Measurements from ENCODE around the gene NBL1.

DNA sequence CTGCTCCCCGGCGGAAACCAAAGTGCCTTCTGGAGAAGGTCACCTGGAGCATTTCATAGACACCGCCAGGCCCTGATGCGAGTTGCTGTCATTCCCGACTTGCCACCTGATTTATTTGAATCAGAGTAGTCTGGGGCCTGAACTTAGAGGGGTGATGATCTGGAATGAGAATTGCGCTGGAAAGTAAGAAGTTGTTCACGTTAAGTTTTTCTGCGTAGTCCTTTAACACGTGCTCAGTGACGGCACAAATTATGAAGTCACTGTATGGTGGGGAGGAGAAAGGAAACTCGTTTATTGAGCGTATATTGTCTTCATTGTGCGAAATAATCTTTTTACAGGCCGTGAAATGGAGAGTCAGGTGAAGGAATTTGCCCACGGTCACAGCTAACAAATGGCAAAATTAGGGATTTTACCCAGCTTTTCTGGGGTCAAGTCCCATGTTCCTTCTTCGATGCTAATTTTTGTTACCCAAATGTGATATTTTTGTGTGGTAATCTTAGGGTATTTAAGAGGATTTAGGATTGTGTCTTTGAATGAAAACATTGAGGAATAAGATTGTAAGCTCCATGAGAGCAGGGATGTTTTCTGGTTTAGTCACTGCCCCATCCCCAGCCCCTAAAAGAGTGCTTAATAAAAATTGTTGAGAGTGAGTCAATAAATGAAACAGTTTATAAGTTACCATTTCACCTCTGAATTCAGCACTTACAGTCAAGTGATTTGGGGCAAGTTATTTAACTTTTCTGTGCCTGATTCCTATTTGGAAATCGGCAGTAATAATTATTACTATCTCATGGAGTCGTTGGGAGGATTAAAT is 46.4 kb upstream of the NBL1 start:
- TF ChIP-seq, protein P1, sequence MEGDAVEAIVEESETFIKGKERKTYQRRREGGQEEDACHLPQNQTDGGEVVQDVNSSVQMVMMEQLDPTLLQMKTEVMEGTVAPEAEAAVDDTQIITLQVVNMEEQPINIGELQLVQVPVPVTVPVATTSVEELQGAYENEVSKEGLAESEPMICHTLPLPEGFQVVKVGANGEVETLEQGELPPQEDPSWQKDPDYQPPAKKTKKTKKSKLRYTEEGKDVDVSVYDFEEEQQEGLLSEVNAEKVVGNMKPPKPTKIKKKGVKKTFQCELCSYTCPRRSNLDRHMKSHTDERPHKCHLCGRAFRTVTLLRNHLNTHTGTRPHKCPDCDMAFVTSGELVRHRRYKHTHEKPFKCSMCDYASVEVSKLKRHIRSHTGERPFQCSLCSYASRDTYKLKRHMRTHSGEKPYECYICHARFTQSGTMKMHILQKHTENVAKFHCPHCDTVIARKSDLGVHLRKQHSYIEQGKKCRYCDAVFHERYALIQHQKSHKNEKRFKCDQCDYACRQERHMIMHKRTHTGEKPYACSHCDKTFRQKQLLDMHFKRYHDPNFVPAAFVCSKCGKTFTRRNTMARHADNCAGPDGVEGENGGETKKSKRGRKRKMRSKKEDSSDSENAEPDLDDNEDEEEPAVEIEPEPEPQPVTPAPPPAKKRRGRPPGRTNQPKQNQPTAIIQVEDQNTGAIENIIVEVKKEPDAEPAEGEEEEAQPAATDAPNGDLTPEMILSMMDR (conservative IDR thresholded peaks at IDR 0.05; ENCODE audit: low read depth, low read length): no peak
- TF ChIP-seq EZH2 (IDR thresholded peaks at IDR 0.05; ENCODE audit: low read length, unreplicated experiment): no peak

Data from PC-3 (cell line).